Neural progenitor cell (in vitro differentiated cells): ENCODE measurements around the gene GALNT3.

Experiments used
- EZH2 ChIP-seq: fragments of 200-600 bp; sonication (generic); IDR thresholded peaks from 2 replicates; pipeline ENCODE4 v1.6.1; 2017; ENCODE audit warnings: antibody characterized with exemption, mild to moderate bottlenecking, moderate library complexity
- TF ChIP-seq, protein P1 (sequence below): fragments of 200-600 bp; sonication (generic); IDR thresholded peaks from 2 replicates; pipeline ENCODE4 v1.5.1; 2017; ENCODE audit warnings: antibody characterized with exemption, mild to moderate bottlenecking

- TF ChIP-seq, protein P1, sequence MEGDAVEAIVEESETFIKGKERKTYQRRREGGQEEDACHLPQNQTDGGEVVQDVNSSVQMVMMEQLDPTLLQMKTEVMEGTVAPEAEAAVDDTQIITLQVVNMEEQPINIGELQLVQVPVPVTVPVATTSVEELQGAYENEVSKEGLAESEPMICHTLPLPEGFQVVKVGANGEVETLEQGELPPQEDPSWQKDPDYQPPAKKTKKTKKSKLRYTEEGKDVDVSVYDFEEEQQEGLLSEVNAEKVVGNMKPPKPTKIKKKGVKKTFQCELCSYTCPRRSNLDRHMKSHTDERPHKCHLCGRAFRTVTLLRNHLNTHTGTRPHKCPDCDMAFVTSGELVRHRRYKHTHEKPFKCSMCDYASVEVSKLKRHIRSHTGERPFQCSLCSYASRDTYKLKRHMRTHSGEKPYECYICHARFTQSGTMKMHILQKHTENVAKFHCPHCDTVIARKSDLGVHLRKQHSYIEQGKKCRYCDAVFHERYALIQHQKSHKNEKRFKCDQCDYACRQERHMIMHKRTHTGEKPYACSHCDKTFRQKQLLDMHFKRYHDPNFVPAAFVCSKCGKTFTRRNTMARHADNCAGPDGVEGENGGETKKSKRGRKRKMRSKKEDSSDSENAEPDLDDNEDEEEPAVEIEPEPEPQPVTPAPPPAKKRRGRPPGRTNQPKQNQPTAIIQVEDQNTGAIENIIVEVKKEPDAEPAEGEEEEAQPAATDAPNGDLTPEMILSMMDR: no peak
- TF ChIP-seq EZH2: no peak
Measured at GRCh38 chr2:165796129-165796528, 2.1 kb upstream of the GALNT3 start.
